ENCODE measurements around the gene ZNF444.

The ZNF444 gene

GRCh38 chr19:56149656-56150038, 8.6 kb downstream of the ZNF444 start:
- Histone ChIP-seq H3K27me3 (ENCODE audit: low read length) (no peaks in the 10 kb centered on the region), H3K9me2 (replicated peaks; ENCODE audit: insufficient read depth, low read length) (no peaks in the 10 kb centered on the region), H3K27ac (ENCODE audit: low read depth, low read length) (no peak overlapping the region), H3K36me3 (ENCODE audit: low read length) (no peaks in the 10 kb centered on the region), H4K20me1 (ENCODE audit: low read depth, low read length) (no peaks in the 10 kb centered on the region), H3K4me3 (ENCODE audit: insufficient read depth, low read length, poor library complexity, severe bottlenecking) (no peak overlapping the region), H2AFZ (ENCODE audit: low read depth, low read length, severe bottlenecking) (no peak overlapping the region), H3K9me3 (ENCODE audit: insufficient read depth, low read length) (no peaks in the 10 kb centered on the region), H3K4me2 (ENCODE audit: low read depth, low read length, poor library complexity, severe bottlenecking) (no peak overlapping the region), H3F3A (ENCODE audit: insufficient read depth) (no peaks in the 10 kb centered on the region), H3K79me2 (ENCODE audit: insufficient read depth, low read length) (peaks cover 16% of the 10 kb centered on the region), H3K9ac (ENCODE audit: low read length) (no peak overlapping the region)
- TF ChIP-seq CTCF (IDR thresholded peaks at IDR 0.05; ENCODE audit: insufficient read depth, low read length, poor library complexity, severe bottlenecking) (no peak), EZH2phosphoT487 (conservative IDR thresholded peaks at IDR 0.05; ENCODE audit: low read length) (no peak)

DNA sequence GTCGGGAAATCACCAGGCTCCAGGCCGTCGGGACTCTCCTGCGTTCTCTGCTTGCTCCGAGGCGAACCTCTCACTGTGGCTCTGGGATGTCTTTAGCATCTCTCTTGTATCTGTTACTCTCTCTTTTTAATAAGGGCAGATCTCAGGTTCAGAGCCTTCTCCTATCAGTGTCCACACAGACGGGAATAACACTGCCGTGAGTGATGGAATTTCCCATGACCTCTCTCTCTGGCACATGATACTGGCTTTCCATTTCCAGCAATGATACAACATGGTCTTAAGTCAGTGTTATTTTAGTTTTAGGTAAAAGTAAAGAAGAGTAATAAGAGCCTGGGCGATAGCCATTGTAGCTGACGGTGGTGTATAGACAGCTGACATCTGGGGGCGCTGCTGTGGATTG, 9.3 kb downstream of the ZNF444 start:
- no peaks in the 10 kb centered on the region for H4K20me1 ChIP-seq (ENCODE audit: low read depth, low read length)
- no peaks in the 10 kb centered on the region for H3K27me3 ChIP-seq (ENCODE audit: low read length)
- TF ChIP-seq EZH2phosphoT487 (conservative IDR thresholded peaks at IDR 0.05; ENCODE audit: low read length) (no peak), CTCF (IDR thresholded peaks at IDR 0.05; ENCODE audit: insufficient read depth, low read length, poor library complexity, severe bottlenecking) (no peak)
- H3K27ac ChIP-seq (ENCODE audit: low read depth, low read length): no peak overlapping the region
- no peak overlapping the region for H3K4me2 ChIP-seq (ENCODE audit: low read depth, low read length, poor library complexity, severe bottlenecking)
- H3K36me3 ChIP-seq (ENCODE audit: low read length): no peaks in the 10 kb centered on the region
- no peaks in the 10 kb centered on the region for H3F3A ChIP-seq (ENCODE audit: insufficient read depth)
- no peaks in the 10 kb centered on the region for H3K9me3 ChIP-seq (ENCODE audit: insufficient read depth, low read length)
- no peak overlapping the region for H3K9ac ChIP-seq (ENCODE audit: low read length)
- no peak overlapping the region for H2AFZ ChIP-seq (ENCODE audit: low read depth, low read length, severe bottlenecking)
- no peaks in the 10 kb centered on the region for H3K9me2 ChIP-seq (replicated peaks; ENCODE audit: insufficient read depth, low read length)
- H3K4me3 ChIP-seq (ENCODE audit: insufficient read depth, low read length, poor library complexity, severe bottlenecking): no peak overlapping the region
- H3K79me2 ChIP-seq (ENCODE audit: insufficient read depth, low read length): peaks cover 11% of the 10 kb centered on the region

DNA sequence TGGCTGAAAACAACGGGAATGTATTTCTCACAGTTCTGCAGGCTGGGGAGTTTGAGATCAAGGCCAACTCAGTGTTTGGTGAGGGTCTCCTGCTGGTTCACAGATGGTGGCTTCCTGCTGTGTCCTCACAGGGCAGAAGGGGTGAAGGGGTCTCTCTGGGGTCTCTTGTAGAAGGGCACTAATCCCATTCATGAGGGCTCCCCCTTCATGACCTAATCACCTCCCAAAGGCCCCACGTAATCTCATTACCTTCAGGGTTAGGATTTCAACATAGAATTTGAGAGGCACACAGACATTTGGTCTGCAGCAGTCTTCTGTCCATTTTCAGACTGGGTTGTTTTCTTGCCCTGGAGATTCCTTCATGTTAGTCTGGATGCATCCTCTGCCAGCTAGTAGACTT, 11.6 kb downstream of the ZNF444 start:
- Histone ChIP-seq H3K9me2 (replicated peaks; ENCODE audit: insufficient read depth, low read length) (no peaks in the 10 kb centered on the region), H3K27me3 (ENCODE audit: low read length) (no peaks in the 10 kb centered on the region), H3K79me2 (ENCODE audit: insufficient read depth, low read length) (peaks cover 11% of the 10 kb centered on the region), H3K4me2 (ENCODE audit: low read depth, low read length, poor library complexity, severe bottlenecking) (no peak overlapping the region), H3K9ac (ENCODE audit: low read length) (no peak overlapping the region), H2AFZ (ENCODE audit: low read depth, low read length, severe bottlenecking) (no peak overlapping the region), H3K9me3 (ENCODE audit: insufficient read depth, low read length) (no peaks in the 10 kb centered on the region), H3K36me3 (ENCODE audit: low read length) (no peaks in the 10 kb centered on the region), H4K20me1 (ENCODE audit: low read depth, low read length) (no peaks in the 10 kb centered on the region), H3F3A (ENCODE audit: insufficient read depth) (no peaks in the 10 kb centered on the region), H3K4me3 (ENCODE audit: insufficient read depth, low read length, poor library complexity, severe bottlenecking) (no peak overlapping the region), H3K27ac (ENCODE audit: low read depth, low read length) (no peak overlapping the region)
- TF ChIP-seq EZH2phosphoT487 (conservative IDR thresholded peaks at IDR 0.05; ENCODE audit: low read length) (no peak), CTCF (IDR thresholded peaks at IDR 0.05; ENCODE audit: insufficient read depth, low read length, poor library complexity, severe bottlenecking) (no peak)

DNA sequence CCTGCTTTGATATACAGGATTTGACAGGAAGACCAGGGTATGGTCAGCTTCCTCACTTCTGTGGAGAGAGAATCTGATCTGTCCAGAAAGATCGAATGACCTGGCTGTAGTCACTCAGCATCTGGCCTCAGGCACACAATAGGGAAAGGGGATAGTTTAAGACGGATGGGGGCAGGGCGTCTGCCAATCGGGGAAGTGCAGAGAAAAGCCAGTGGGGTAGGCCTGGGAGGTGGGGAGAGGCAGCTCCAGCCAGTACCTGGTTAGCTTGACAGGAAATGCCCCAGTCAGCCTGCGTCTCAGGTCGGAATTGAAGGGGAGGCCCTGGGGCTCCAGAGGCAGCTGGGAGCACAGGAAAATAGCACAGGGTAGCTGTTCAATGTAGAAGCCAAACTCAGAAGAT, 12.4 kb downstream of the ZNF444 start:
- peaks cover 11% of the 10 kb centered on the region for H3K79me2 ChIP-seq (ENCODE audit: insufficient read depth, low read length)
- H2AFZ ChIP-seq (ENCODE audit: low read depth, low read length, severe bottlenecking): no peak overlapping the region
- no peaks in the 10 kb centered on the region for H3K27me3 ChIP-seq (ENCODE audit: low read length)
- no peaks in the 10 kb centered on the region for H3K36me3 ChIP-seq (ENCODE audit: low read length)
- H3K27ac ChIP-seq (ENCODE audit: low read depth, low read length): no peak overlapping the region
- no peaks in the 10 kb centered on the region for H3F3A ChIP-seq (ENCODE audit: insufficient read depth)
- H3K4me3 ChIP-seq (ENCODE audit: insufficient read depth, low read length, poor library complexity, severe bottlenecking): no peak overlapping the region
- no peaks in the 10 kb centered on the region for H4K20me1 ChIP-seq (ENCODE audit: low read depth, low read length)
- no peaks in the 10 kb centered on the region for H3K9me3 ChIP-seq (ENCODE audit: insufficient read depth, low read length)
- no peak overlapping the region for H3K9ac ChIP-seq (ENCODE audit: low read length)
- H3K9me2 ChIP-seq (replicated peaks; ENCODE audit: insufficient read depth, low read length): no peaks in the 10 kb centered on the region
- no peak for TF ChIP-seq EZH2phosphoT487 (conservative IDR thresholded peaks at IDR 0.05; ENCODE audit: low read length)
- TF ChIP-seq CTCF (IDR thresholded peaks at IDR 0.05; ENCODE audit: insufficient read depth, low read length, poor library complexity, severe bottlenecking): no peak
- no peak overlapping the region for H3K4me2 ChIP-seq (ENCODE audit: low read depth, low read length, poor library complexity, severe bottlenecking)

All from SU-DHL-6 (cell line).